Measurements from ENCODE around the gene SMIM30.

SMIM30 gene

DNA sequence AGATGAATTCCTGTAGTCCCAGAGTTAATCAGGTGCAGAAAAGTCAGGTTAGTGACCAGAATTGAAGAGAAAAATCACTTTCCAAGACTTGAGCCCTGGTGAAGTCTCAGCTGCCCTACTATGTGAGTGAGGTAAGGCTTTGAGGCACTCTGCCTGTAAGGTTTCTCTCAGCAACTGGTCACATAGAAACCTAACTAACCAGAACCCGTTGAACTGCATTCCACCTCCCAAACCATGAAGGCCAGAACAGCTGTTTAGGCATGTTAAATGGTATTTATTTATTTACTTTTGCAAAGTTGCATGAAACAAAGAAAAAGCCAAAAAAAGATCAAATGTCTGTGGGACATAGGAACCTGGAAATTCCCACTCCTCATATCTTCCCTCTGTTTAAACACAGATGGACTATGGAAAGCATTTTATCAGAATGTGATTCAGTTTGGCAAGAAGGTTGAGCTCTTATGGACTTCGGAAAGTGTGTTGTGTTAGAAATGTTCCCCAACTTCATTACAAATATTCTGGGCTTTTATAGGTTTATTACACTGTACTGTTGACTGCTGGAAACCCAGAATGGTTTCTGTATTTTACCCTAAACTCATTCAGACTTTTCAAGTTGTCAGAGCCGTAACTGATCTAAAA is 19.0 kb downstream of the SMIM30 start:
- Histone ChIP-seq H3K36me3 (no peaks in the 10 kb centered on the region), H3K4me1 (ENCODE audit: control insufficient read depth in 1 of 2, insufficient read depth in 1 of 2, low read depth in 1 of 2, low read length in 1 of 2) (no peaks in the 10 kb centered on the region), H3K4me3 (ENCODE audit: low read depth in 1 of 2, low read length in 1 of 2) (no peak overlapping the region), H3K27ac (no peak overlapping the region), H3K9me3 (no peaks in the 10 kb centered on the region), H3K27me3 (no peaks in the 10 kb centered on the region)
- no peak for TF ChIP-seq CTCF (IDR thresholded peaks at IDR 0.05)

GRCh38 chr7:113094517-113095249 is 23.7 kb downstream of the SMIM30 start:
- Histone ChIP-seq H3K36me3 (no peaks in the 10 kb centered on the region), H3K4me1 (ENCODE audit: control insufficient read depth in 1 of 2, insufficient read depth in 1 of 2, low read depth in 1 of 2, low read length in 1 of 2) (no peaks in the 10 kb centered on the region), H3K9me3 (no peaks in the 10 kb centered on the region), H3K27ac (no peak overlapping the region), H3K27me3 (no peaks in the 10 kb centered on the region), H3K4me3 (ENCODE audit: low read depth in 1 of 2, low read length in 1 of 2) (no peak overlapping the region)
- no peak for TF ChIP-seq CTCF (IDR thresholded peaks at IDR 0.05)

- TF ChIP-seq CTCF (IDR thresholded peaks at IDR 0.05): no peak
- no peak overlapping the region for H3K27ac ChIP-seq
- H3K4me3 ChIP-seq (ENCODE audit: low read depth in 1 of 2, low read length in 1 of 2): no peak overlapping the region
- no peaks in the 10 kb centered on the region for H3K4me1 ChIP-seq (ENCODE audit: control insufficient read depth in 1 of 2, insufficient read depth in 1 of 2, low read depth in 1 of 2, low read length in 1 of 2)
- no peaks in the 10 kb centered on the region for H3K9me3 ChIP-seq
- H3K36me3 ChIP-seq: no peaks in the 10 kb centered on the region
- peaks cover 1% of the 10 kb centered on the region for H3K27me3 ChIP-seq
Observed at GRCh38 chr7:113093561-113093960, 24.8 kb downstream of the SMIM30 start.

DNA sequence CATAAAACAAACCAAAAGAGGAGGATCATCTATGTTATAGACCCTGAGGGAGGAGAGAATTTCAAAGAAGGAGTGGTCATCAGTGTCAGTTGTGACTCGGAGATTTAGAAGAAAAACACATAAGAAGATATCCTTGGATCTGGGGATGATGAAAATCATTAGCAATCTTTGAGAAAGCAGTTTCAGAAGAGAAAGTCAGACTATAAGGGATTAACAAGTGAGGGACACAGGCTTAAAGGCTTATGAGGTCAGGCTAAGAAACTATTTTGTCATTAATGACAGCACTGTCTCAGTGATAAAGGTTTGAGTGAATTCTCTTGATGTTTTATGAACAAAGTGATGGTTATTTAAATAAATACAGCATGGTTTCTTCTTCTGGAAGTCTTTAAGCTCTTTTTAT is 25.6 kb downstream of the SMIM30 start:
- Histone ChIP-seq H3K9me3 (no peaks in the 10 kb centered on the region), H3K27me3 (peaks cover 9% of the 10 kb centered on the region), H3K4me1 (ENCODE audit: control insufficient read depth in 1 of 2, insufficient read depth in 1 of 2, low read depth in 1 of 2, low read length in 1 of 2) (no peaks in the 10 kb centered on the region), H3K4me3 (ENCODE audit: low read depth in 1 of 2, low read length in 1 of 2) (no peak overlapping the region), H3K36me3 (no peaks in the 10 kb centered on the region), H3K27ac (no peak overlapping the region)
- TF ChIP-seq CTCF (IDR thresholded peaks at IDR 0.05): no peak

GRCh38 chr7:113087071-113087998 is 31.0 kb downstream of the SMIM30 start:
- Histone ChIP-seq H3K27me3 (peaks cover 56% of the 10 kb centered on the region), H3K4me3 (ENCODE audit: low read depth in 1 of 2, low read length in 1 of 2) (no peak overlapping the region), H3K36me3 (no peaks in the 10 kb centered on the region), H3K4me1 (ENCODE audit: control insufficient read depth in 1 of 2, insufficient read depth in 1 of 2, low read depth in 1 of 2, low read length in 1 of 2) (no peaks in the 10 kb centered on the region), H3K9me3 (no peaks in the 10 kb centered on the region), H3K27ac (no peak overlapping the region)
- TF ChIP-seq CTCF (IDR thresholded peaks at IDR 0.05): no peak
